GM21619 (cell line): Measurements from ENCODE around the gene ITPK1.

Source experiments
- ATAC-seq: cut with Tn5 transposase; IDR thresholded peaks from one replicate; pipeline ENCODE4 v1.9.1; 2021; ENCODE audit not compliant: unreplicated experiment

Gene ITPK1

DNA sequence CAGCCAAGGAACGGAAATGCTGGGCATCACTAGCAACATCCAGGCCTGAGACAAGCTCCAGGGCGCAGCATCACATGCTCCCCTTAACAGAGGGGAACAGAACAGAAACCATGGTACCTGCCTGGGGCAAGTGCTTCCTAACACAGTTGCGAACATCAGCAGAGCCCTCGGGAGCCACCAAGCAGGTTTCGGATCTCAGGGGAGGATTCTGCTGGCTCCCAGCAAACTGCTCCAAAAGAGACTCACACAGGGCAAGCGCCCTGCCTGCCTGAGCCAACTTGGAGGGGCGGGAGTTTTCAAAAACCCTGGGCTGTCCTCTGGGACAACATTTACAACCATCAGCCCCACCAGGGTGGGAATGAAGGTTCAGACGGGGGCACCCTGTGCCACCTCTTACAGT is 173.1 kb downstream of the ITPK1 start:
- ATAC-seq, result no peak

DNA sequence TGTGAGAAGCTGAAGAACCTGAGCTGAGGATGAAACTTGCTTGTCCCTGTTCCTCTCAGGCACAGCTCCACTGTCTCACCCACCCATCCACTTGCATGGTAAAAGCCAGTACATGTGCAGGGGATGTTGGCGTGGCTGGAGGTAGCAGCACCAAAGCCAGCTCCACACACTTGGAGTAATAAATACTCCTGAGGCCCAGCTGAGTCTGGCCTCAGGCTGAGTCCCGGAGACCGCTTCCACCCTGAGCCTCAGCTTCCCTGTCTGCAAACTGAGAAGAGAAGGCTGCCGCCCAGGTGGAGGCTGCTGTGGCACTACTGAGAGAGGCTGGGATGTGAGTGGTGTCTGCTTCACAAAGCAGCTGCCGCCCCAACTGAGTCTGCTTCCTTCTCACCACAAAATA is 173.6 kb downstream of the ITPK1 start:
- no peak for ATAC-seq

- no peak for ATAC-seq
Measured at GRCh38 chr14:92941531-92941930, 174.2 kb downstream of the ITPK1 start.

DNA sequence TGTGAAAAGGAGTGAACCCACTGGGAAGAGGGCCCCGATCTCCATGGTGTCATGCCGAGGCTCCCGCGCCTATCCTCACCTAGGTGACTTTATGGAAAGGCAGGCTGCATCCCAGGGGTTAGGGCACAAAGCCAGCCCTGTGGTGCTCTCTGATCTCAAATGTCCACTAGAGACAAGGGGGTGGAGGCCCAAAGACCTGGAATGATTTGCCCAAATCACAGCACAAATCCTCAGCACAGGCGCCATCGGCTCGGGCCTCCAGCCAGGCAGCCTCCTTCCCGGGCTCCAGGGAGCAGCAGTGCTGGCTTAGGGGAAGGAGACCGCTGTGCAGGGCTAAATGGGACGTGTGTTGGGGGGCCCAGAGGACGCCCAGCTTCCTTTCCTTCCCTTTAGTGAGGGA is 175.2 kb downstream of the ITPK1 start:
- ATAC-seq, result no peak

GRCh38 chr14:92939699-92940098 is 176.0 kb downstream of the ITPK1 start:
- ATAC-seq, result no peak

DNA sequence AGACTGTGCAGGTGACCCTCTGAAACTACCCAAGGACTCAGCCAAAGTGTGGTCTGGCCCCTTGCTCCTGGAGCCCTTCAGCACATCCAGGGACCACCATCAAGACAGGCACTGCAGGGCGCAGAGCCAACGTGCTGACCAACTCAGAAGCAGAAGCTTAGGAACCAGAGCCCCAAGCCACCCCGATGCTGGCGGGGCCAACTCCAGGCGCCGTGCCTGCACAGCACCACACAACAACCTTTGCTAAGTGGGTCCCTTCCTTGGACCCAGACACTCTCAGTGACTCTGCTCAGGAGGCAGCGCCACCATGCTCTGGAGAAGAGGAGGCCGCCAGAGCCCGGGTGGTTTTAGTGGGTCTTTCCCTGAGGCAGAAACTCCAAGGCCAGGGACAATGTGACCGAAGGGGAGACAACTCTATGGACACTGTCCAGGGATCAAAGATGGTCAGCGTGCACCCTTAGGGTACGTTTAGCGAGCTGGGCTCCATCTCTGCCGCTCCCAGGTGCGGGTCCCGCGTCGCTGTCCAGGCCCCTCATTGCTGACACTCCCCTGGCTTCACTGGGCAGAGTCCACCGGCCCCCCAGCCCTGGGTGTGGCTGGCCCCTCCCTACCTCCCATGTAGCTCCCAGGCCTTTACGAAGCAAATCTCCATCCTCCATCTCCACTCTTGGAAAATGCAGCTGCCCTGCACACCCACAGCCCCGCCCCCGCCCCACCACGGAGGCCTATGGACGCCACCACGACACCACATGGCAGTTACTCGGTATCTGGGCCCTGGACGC is 176.6 kb downstream of the ITPK1 start:
- ATAC-seq, result no peak

DNA sequence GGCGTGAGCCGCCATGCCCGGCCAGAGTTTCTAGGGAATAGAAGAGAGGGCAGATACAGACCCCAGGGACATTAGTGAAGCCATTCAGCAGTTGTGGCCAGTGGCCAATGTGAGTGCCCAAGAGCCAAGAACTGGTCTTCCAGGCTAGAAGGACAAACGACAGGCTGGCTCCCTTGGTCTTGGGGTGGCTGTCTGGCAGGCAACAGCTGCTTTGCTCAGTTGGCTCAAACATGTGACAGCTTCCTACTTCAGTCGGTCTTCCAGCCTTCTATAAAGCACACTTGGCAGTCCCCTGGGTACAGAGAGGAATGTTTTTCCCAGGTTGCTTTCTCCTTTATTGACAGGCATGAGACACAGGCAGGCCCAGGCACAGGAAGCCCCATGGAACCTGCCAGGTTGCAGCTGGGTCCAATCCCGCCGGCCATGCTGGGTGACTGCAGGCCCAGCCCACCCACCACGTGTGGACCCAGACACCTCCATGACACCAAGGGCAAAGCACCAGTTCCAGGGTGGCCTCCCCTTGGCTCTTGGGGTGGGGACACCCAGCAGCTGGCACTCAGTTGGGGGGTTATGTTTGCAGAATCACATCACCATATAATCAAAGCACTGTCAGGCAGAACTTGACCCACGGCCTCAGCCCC is 177.4 kb downstream of the ITPK1 start:
- no peak for ATAC-seq

DNA sequence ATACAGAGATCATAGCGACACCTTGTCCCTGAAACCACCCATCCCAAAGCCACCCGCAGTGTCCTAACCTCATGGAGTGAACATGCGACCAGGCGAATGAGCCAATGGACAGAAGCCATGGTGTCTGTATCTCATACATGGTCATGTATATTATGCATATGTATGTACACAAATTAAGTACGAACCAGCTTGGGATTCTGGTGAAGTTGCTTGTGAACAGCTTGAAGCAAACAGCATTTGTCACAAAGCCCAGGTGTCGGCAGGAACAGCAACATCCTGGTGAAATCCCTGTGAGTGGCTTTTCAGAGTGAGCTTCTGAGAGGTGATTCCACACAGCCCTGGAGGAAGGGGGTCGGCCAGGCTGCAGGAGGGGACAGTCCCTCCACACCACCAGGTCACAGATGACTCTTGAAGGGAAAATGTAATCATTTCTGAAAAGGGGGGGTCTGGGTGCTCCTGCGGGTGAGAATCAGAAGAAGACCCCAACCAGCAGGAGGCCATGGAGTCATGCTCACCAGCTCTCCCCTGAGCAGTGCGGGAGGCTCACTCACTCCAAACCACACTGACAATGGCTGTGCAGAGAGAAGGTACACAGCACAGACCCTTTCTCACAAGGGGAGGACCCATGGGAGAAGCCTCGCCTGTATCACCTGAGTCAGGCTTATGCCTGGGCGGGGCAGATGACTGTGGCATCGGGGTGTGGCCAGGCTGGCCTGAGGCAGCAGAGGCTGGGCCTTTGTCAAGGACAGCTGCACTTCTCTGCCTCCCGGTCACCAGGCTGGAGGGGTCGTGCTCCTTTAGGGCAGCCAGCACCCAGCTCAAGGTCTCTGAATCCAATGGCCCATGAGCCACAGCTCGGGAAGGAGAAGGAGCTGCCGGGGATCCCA is 178.4 kb downstream of the ITPK1 start:
- no peak for ATAC-seq

DNA sequence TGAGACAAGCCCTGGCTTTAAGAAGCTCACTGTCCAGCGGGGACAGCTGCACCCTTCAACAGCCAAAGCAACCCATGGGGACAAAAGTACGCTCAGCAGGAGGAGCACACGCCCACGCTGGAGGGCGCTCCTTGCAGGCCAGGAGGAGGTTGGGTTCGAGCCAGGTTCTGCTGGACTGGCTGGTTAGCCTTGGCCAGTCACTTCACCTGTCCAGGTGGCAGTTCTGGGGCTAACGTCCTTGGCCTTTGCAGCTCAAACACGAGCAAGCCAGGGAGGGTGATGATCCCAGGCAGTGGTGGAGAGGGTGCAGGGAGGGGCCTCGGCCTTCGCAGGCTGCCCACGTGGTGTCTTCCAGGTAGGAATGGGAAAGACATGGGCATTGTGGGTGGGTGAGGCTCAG is 179.6 kb downstream of the ITPK1 start:
- ATAC-seq, result no peak

DNA sequence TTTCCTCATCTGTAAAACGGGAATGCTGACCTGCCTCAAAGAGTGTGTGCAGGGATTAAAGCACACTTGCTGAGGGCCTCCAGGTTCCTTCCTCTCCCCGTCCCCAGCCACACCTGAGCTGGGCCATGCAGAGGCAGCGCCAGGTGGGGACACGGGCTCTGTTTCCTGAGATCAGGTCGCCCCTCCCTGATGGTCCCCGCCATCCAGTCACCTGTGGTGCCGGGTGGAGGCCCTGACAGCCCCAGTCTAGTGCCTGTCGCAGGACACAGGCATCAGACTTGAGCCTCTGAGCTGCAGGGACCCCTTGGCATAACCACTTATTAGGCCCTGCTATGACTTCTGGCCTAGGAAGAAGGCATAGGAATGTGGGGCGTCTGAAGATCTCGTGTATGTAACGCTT is 180.3 kb downstream of the ITPK1 start:
- no peak for ATAC-seq

GRCh38 chr14:92934196-92935085 is 181.3 kb downstream of the ITPK1 start:
- ATAC-seq, result no peak

- no peak for ATAC-seq
Measured at GRCh38 chr14:92933481-92933880, 182.2 kb downstream of the ITPK1 start.

DNA sequence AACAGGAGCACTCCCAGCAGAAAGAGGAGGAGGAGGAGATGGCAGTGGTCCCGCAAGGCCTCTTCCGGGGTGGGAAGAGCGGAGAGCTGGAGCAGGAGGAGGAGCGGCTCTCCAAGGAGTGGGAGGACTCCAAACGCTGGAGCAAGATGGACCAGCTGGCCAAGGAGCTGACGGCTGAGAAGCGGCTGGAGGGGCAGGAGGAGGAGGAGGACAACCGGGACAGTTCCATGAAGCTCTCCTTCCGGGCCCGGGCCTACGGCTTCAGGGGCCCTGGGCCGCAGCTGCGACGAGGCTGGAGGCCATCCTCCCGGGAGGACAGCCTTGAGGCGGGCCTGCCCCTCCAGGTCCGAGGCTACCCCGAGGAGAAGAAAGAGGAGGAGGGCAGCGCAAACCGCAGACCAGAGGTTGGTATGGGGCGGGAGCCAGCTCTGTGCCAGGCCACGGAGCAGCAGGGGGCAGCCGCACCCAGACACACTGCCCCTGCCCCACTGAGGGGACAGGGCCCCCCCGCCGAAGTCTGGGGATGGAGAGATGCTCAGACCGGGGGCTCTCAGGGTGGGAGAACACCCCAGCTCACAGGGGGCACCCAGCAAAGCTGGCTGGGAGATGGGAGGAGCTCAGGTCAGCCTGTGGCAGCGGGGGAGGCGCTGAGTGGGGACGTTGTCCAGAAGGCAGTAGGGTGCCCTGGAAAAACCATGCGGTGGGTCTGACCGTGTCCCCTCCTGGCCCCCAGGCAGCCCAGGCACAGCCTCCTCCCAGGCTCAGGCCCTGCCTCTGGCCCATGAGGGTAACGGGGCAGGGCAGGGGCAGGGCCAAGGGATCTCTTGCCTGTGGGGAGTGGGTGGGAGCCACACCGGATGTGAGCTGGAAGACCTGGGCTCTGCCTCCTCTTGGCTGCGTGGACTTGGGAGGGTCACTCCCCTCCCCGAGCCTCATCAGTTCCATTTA is 183.0 kb downstream of the ITPK1 start:
- ATAC-seq, result no peak

DNA sequence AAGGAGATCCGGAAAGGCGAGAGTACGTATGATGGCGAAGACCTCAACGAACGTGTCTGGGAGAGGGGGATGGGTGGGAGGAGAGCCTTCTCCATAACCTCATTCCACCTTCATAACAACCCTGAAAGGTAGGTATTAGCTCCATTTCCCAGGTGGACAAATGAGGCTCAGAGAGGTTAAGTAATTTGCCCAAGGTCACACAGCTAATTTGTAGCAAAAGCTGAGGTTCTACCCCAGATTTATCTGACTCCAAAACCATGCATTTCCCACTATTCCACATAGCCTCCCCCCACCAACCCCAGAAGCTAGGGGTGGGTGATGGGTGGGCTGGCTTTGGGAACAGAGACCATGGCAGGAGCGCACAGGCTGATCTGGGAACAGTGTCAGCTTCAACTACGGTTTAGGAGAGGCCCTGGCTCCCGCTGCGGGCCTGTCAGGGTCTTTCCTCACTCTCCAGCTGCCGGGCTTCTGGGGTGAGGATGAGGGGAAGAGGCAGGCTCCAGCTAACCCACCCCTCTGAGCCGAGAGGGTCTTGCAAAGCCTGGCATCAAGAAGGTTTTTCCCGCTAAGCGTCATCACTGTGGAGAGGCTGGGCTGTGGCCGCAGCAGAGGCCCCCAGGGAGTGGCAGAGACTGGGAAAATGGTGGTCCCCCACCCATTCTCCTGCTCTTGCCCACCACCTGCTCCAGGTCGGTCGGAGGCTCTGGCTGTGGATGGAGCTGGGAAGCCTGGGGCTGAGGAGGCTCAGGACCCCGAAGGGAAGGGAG is 183.9 kb downstream of the ITPK1 start:
- no peak for ATAC-seq

DNA sequence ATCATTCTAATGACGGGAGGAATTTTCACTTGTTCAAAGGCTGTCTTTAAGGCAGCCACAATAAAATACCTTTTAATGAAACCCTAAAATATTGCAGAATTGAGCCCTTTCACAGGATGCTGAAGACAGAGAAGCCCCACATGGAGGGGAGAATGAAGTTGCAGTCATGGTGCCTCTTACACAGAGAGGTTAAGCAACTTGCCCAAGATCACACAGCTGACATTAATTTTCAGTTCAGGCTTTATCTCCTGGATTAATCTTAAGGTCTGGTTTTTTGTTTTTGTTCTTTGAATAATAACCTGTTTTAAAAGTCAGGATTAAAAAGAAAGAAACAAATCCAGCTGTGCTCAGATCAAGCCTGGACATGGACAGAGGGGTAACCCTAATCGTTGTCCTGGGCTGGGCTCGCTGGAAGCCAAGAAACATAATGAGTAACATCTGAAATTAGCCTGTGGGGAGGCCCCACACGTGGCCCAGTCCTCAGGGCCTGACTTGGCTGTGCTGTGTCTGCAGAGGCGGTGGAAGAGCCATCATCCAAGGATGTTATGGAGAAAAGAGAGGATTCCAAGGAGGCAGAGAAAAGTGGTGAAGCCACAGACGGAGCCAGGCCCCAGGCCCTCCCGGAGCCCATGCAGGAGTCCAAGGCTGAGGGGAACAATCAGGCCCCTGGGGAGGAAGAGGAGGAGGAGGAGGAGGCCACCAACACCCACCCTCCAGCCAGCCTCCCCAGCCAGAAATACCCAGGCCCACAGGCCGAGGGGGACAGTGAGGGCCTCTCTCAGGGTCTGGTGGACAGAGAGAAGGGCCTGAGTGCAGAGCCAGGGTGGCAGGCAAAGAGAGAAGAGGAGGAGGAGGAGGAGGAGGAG is 184.8 kb downstream of the ITPK1 start:
- ATAC-seq, result no peak

- no peak for ATAC-seq
Measured at GRCh38 chr14:92929689-92930608, 185.8 kb downstream of the ITPK1 start.
